Posterior vena cava (tissue), 2 donors: ENCODE measurements around the gene FAM24B. TPM values are rescaled to one million over a fixed set of nuclear protein-coding genes. Genes with fewer than 3 reads are reported as not detected.

Source experiments
- DNase-seq: peaks from one replicate; pipeline ENCODE4 v3.0.0-alpha.2; 2020; ENCODE audit warnings: low spot score
- intact Hi-C, 2 donors: fragments of 100-400 bp; cut with DNase I; formaldehyde crosslinking; loops; one replicate each; pipeline versions ENCODE4 v1.14.1 to v1.14.2; 2022 to 2023
- total RNA-seq, 2 donors: library from RNA; stranded (reverse); fragmentation: NEBNext Ultra II Directional; extraction: Animal tissue kit (Norgen Biotek cat#: 25700); gene quantifications; one replicate each; pipeline ENCODE4 v1.2.1, GENCODE V29; 2021
- donor health status: DM: yes; HTN: yes; CAD: no.
- donor health status: DM: yes; HTN: yes; CAD: no.

The FAM24B gene
- total RNA-seq, 2 donors from 2014 or later, result 1.4 TPM

GRCh38 chr10:122838880-122839279 lies 40.5 kb downstream of the FAM24B start:
- intact Hi-C loops, result no loop called here
- DNase-seq, result no peak

DNA sequence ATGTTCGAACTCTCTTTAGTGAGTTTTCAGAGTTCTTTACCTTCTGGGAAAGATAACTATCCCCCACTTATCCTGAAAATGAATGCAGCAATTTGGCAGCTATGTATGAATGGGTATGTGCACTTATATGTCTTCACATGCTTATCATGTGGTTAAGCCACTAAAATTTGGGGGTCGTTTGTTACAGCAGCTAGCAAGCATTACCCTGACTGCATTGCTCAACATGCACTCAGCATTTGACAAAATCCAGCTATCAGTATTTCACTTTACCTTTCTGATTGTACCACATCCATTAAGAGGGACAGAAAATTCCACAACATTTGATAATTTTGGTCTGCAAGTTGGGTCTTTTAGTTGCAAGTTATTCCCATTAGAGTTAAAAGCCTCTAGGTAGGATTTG lies 43.5 kb downstream of the FAM24B start:
- intact Hi-C loops, result no loop called here
- DNase-seq, result no peak

DNA sequence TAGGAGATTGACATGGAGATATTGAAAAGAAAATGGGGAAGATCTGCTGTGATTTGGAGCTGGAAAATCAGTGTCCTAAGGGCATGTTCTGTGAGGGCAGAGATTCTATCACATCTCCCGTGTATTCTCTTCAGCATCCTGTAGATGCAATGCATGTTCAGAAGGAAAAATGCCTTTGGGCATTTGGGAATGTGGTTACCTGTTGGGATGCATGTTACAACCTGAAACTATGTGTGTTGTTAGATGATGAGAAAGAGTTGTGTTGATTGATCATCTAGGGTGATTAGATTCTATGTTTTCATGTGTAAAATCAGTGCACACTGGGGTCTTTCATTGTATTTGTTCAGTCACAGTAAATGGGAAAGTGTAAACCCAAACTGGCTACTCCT lies 48.4 kb downstream of the FAM24B start:
- intact Hi-C loops, result no loop called here

DNA sequence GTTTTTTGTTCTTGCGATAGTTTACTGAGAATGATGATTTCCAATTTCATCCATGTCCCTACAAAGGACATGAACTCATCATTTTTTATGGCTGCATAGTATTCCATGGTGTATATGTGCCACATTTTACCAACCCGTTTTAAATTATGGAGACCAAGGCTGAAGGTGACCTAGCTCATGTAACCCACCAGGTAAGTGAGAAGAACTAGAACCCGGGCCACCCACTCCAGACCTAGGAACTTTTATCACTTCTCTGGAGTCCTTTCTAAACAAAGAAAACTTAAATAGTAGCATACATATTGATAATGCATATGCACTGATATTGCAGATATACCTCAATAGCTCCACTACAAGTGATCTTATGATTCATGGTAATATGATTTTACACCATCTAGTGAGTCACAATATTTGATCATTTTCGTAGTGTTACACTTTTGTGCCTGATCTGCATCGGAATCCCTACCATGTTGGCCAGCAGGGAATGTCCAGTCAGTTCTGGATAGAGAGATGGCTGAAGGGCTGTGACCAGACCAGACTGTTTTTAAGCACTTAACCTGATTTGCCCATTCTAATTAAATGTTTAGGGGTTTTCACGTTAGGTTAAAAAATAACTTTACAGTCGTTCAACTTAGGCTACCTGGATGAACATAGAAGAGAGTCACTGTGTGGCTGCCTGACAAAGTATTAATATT lies 49.0 kb downstream of the FAM24B start:
- DNase-seq, result no peak
- intact Hi-C loops, result no loop called here

More for the DNA sequence above, 48.4 kb downstream of the FAM24B start:
- DNase-seq, result no peak

DNA sequence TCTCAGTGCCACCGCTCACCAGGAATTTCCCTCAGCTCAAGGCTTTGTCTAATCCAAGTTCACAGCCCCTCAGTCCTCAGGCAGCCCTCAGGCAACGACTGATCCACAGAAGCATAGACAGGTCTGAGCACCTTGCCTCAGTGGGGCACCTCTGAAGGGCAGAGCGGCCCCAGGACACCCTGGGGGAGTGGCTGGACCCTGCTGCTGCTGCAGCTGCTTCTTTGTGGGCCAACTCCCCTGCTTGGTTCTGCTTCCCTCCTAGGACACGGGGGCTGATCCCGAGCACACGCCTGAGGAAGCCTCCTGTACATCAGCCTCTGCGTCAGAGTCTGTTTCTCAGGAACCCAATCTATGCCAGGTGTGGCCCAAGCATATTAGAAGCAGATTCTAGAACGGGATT lies 49.9 kb downstream of the FAM24B start:
- intact Hi-C loops, result no loop called here

DNA sequence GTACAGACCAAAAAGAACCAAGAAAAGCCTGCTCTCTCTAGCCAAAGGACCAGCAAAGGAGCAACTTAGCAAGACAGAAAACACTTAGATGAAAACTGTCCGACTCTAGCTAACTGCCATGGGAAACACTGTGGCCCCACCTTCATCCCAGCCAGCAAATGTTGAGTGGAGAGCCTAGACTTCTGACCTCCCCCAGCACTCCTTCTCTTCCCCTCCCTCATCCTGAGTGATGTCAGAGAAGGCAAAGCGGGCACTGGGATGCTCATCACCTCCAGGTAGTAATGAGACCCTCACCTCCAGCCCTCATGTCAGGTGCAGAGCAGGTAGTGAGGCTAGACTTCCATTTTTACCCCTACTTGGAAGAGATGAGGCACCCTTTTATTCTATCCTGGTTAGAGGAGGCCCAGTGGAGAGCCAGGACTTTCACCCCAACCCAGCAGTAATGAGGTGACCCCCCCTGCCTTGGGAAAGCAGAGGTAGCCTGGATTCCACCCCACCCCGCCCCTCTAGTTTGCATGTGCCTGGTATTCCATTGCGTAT lies 50.6 kb downstream of the FAM24B start:
- no peak for DNase-seq
- intact Hi-C loops, result no loop called here

More for the DNA sequence above, 49.9 kb downstream of the FAM24B start:
- no peak for DNase-seq

DNA sequence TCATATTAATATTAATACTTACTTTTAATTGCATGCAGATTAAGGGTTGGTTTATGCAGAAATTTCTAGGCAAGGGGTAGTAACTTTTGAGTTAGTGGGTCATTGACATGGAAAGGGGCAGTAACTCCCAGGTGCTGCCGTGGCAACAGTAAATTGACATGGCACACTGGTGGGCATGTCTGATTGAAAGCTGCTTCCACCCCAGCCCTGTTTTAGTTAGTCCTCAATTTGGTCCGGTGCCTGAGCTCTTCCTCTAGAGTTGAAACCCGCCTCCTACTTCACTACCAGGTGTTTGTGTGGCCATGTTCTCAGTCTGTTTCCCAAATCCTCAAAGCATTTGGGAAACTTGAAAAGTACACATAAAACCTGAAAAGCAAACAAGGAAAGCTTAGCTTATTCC lies 52.1 kb downstream of the FAM24B start:
- intact Hi-C loops, result no loop called here
- DNase-seq, result no peak

- no peak for DNase-seq
These were observed 56.2 kb downstream of the FAM24B start for GRCh38 chr10:122822973-122823690.

GRCh38 chr10:122821808-122822207 lies 57.6 kb downstream of the FAM24B start:
- intact Hi-C loops, result no loop called here
- no peak for DNase-seq

More at GRCh38 chr10:122822973-122823690, 56.2 kb downstream of the FAM24B start:
- intact Hi-C loops, result no loop called here

DNA sequence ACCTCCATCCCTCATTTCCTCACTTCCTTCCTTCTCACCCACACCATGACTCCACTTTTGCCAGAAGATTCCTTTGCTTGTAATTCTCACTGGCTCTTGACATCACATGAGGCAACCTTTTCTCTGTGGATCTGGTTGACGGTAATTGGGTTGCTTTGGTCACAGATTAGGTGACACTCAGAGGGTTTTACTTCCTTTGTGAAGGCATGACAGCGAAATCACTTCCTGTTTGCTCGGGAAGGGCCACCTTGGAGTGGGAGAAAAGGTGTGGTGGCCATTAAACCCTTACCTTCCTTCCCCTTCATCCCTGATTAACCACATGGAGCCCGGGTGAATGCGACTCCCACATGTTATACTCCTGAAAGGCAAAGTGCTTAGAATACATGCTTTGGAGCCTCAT lies 63.9 kb downstream of the FAM24B start:
- intact Hi-C loops, result no loop called here
- no peak for DNase-seq

GRCh38 chr10:122814493-122814892 lies 64.9 kb downstream of the FAM24B start:
- no peak for DNase-seq
- intact Hi-C loops, result no loop called here

- intact Hi-C loops, result no loop called here
- DNase-seq, result no peak
These were observed 66.6 kb downstream of the FAM24B start for GRCh38 chr10:122812751-122813150.

DNA sequence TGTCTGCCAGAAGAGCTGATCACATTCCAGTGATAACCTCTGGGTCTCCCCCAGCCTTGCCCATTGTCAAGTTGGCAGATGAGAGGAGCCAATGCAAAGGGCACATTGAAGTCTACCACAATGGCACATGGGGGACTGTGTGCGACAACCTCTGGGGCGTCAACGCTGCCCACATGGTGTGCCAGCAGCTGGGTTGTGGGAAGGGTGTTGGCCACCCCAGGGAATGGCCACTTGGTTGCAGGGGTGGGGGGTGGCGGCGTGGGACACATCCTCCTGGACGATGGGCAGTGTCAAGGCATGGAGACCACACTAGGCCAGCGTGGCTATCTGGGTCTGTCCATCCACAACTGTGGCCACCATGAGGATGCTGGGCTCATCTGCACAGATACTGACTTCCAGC lies 77.1 kb downstream of the FAM24B start:
- intact Hi-C loops, result no loop called here
- DNase-seq, result no peak

Other genes with a start within 250 kb of the FAM24B start
- gene C10orf120, start 179.7 kb downstream of the FAM24B start, total RNA-seq, result not detected
- under 1 TPM; 0.48 to 0.51 TPM for gene CUZD1, start 33.7 kb downstream of the FAM24B start, total RNA-seq
- not detected for gene FAM24A, start 31.0 kb upstream of the FAM24B start, total RNA-seq
- 1 to 10 TPM; 4.9 to 9.3 TPM for gene C10orf88, start 74.6 kb upstream of the FAM24B start, total RNA-seq
- 1 to 10 TPM; 2.3 to 3.4 TPM for gene PSTK, start 100.8 kb upstream of the FAM24B start, total RNA-seq
- 10 to 100 TPM; 15.5 to 19.1 TPM for gene IKZF5, start 129.2 kb upstream of the FAM24B start, total RNA-seq
- 10 to 100 TPM; 18.1 to 20.9 TPM for gene ACADSB, start 129.4 kb upstream of the FAM24B start, total RNA-seq